RWPE2 (cell line): Measurements from ENCODE around the gene PPME1.

Source experiments
- ATAC-seq: fragments of 200-7000 bp; cut with Tn5 transposase; 3 replicates; pipeline ENCODE4 v1.9.1; 2021; ENCODE audit warnings: low read depth
- DNase-seq: peaks from one replicate; pipeline ENCODE4 v3.0.0-alpha.2; 2020; ENCODE audit warnings: low spot score
- H3K27ac ChIP-seq: fragments of 450-650 bp; 2 replicates; pipeline ENCODE4 v1.5.1; 2017; ENCODE audit warnings: mild to moderate bottlenecking; ENCODE audit not compliant: poor library complexity, severe bottlenecking
- H3K27me3 ChIP-seq: fragments of 250-450 bp; sonication (Bioruptor Pico); 2 replicates; pipeline ENCODE4 v1.5.1; 2021; ENCODE audit warnings: mild to moderate bottlenecking, moderate library complexity; ENCODE audit not compliant: insufficient read depth, poor library complexity, severe bottlenecking
- H3K36me3 ChIP-seq: fragments of 250-450 bp; sonication (Bioruptor Pico); 2 replicates; pipeline ENCODE4 v1.5.1; 2020; ENCODE audit warnings: low read depth, mild to moderate bottlenecking, moderate library complexity
- H3K4me1 ChIP-seq: fragments of 250-450 bp; sonication (Bioruptor Pico); 2 replicates; pipeline ENCODE4 v1.5.1; 2021; ENCODE audit warnings: mild to moderate bottlenecking, moderate library complexity; ENCODE audit not compliant: insufficient read depth, poor library complexity, severe bottlenecking
- H3K4me3 ChIP-seq: fragments of 250-450 bp; sonication (Bioruptor Pico); 2 replicates; pipeline ENCODE4 v1.5.1; 2021; ENCODE audit warnings: mild to moderate bottlenecking, moderate library complexity; ENCODE audit not compliant: severe bottlenecking
- H3K9me3 ChIP-seq: fragments of 250-450 bp; sonication (Bioruptor Pico); 2 replicates; pipeline ENCODE4 v1.5.1; 2021; ENCODE audit warnings: mild to moderate bottlenecking, moderate library complexity; ENCODE audit not compliant: severe bottlenecking
- TF ChIP-seq, protein P1 (sequence below): fragments of 450-650 bp; IDR thresholded peaks from one replicate; pipeline ENCODE4 v1.5.1; 2017; ENCODE audit warnings: mild to moderate bottlenecking, moderate library complexity; ENCODE audit not compliant: poor library complexity, severe bottlenecking

The PPME1 gene

GRCh38 chr11:74221816-74222215 lies 50.7 kb downstream of the PPME1 start:
- Histone ChIP-seq H3K27me3 (no peaks in the 10 kb centered on the region), H3K27ac (no peak overlapping the region), H3K36me3 (peaks cover 18% of the 10 kb centered on the region), H3K4me1 (no peaks in the 10 kb centered on the region), H3K9me3 (no peaks in the 10 kb centered on the region), H3K4me3 (no peak overlapping the region)
- TF ChIP-seq, protein P1, sequence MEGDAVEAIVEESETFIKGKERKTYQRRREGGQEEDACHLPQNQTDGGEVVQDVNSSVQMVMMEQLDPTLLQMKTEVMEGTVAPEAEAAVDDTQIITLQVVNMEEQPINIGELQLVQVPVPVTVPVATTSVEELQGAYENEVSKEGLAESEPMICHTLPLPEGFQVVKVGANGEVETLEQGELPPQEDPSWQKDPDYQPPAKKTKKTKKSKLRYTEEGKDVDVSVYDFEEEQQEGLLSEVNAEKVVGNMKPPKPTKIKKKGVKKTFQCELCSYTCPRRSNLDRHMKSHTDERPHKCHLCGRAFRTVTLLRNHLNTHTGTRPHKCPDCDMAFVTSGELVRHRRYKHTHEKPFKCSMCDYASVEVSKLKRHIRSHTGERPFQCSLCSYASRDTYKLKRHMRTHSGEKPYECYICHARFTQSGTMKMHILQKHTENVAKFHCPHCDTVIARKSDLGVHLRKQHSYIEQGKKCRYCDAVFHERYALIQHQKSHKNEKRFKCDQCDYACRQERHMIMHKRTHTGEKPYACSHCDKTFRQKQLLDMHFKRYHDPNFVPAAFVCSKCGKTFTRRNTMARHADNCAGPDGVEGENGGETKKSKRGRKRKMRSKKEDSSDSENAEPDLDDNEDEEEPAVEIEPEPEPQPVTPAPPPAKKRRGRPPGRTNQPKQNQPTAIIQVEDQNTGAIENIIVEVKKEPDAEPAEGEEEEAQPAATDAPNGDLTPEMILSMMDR, result no peak
- DNase-seq (no peak), ATAC-seq (no peak)

- H3K27ac ChIP-seq, result no peak overlapping the region
- no peaks in the 10 kb centered on the region for H3K4me1 ChIP-seq
- H3K9me3 ChIP-seq, result no peaks in the 10 kb centered on the region
- H3K36me3 ChIP-seq, result peaks cover 23% of the 10 kb centered on the region
- DNase-seq, result no peak
- H3K27me3 ChIP-seq, result no peaks in the 10 kb centered on the region
- ATAC-seq, result no peak
- no peak overlapping the region for H3K4me3 ChIP-seq
- TF ChIP-seq, protein P1, result no peak
Observed at GRCh38 chr11:74225565-74225964, 54.5 kb downstream of the PPME1 start.

DNA sequence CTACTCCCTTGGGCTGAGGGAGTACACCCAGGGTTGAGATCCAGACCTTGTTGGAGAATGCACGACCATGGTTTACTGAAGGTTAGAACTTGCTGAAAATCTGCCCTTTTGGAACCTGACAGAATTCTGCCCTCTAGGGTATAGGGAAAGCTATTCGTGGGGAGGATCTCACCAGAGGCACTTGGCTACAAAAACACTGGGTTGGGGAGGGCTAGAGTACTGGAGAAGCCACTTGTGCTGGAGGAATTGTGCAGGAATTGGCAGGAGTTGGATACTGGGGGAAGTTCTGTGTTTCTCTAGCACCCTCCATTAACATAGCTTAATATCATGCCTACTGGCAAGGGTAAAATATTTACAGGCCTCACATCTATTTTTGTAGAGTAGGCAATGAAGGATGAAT lies 55.8 kb downstream of the PPME1 start:
- ATAC-seq (no peak), DNase-seq (no peak)
- TF ChIP-seq, protein P1, result no peak
- no peaks in the 10 kb centered on the region for H3K4me1 ChIP-seq
- no peaks in the 10 kb centered on the region for H3K27me3 ChIP-seq
- no peak overlapping the region for H3K4me3 ChIP-seq
- no peak overlapping the region for H3K27ac ChIP-seq
- H3K36me3 ChIP-seq, result peaks cover 34% of the 10 kb centered on the region
- no peaks in the 10 kb centered on the region for H3K9me3 ChIP-seq

DNA sequence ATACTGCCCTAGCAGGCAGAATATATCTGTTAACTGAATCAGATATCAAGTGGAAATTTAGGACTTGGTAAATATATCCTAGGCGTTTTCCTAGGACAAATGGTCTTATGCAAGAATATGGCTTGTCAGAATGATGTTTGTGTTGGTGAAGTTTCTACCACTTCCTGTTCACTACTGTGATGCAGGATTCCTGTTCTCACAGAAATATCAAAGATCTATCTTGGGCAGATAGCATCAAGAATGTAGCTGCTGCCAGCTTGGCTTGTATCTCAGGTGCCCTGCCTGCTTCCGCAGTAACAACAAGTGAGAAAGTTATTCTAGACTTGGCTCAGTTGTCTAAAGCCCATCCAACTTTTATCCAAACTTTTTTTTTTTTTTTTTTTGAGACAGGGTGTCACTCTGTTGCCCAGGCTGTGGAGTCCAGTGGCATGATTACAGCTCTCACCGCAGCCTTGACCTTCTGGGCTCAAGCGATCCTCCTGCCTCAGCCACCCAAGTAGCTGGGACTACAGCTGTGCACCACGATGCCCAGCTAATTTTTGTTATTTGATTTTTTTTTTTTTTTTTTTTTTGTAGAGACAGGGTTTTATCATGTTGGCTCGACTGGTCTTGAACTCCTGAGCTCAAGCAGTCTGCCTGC lies 61.3 kb downstream of the PPME1 start:
- ATAC-seq, result no peak
- TF ChIP-seq, protein P1, result no peak
- Histone ChIP-seq H3K36me3 (peaks cover 34% of the 10 kb centered on the region), H3K27ac (no peak overlapping the region), H3K4me1 (no peaks in the 10 kb centered on the region), H3K27me3 (no peaks in the 10 kb centered on the region), H3K4me3 (no peak overlapping the region), H3K9me3 (no peaks in the 10 kb centered on the region)
- no peak for DNase-seq

GRCh38 chr11:74233683-74234082 lies 62.6 kb downstream of the PPME1 start:
- Histone ChIP-seq H3K27me3 (no peaks in the 10 kb centered on the region), H3K27ac (no peak overlapping the region), H3K4me1 (no peaks in the 10 kb centered on the region), H3K36me3 (peaks cover 44% of the 10 kb centered on the region), H3K4me3 (no peak overlapping the region), H3K9me3 (no peaks in the 10 kb centered on the region)
- ATAC-seq (no peak), DNase-seq (no peak)
- TF ChIP-seq, protein P1, result no peak
